Measurements from ENCODE around the gene ZNF620.

ZNF620 gene

GRCh38 chr3:40464339-40465110 is 41.3 kb upstream of the ZNF620 start:
- no peak for TF ChIP-seq ZNF488 (tag by site-specific recombination; IDR thresholded peaks at IDR 0.05)
- TF ChIP-seq ZNF324 (tag by site-specific recombination; IDR thresholded peaks at IDR 0.05) = no peak
- no peak for TF ChIP-seq ZNF140 (tag by site-specific recombination; IDR thresholded peaks at IDR 0.05)
- no peak for TF ChIP-seq ZNF580 (tag by site-specific recombination; IDR thresholded peaks at IDR 0.05)
- no peak for TF ChIP-seq ZNF792 (tag by site-specific recombination; IDR thresholded peaks at IDR 0.05)
- no peak for TF ChIP-seq ZNF596 (tag by site-specific recombination; IDR thresholded peaks at IDR 0.05)
- TF ChIP-seq ZNF132 (tag by site-specific recombination; IDR thresholded peaks at IDR 0.05; ENCODE audit: borderline replicate concordance) = no peak
- no peak for TF ChIP-seq ZNF600 (tag by site-specific recombination; IDR thresholded peaks at IDR 0.05)
- TF ChIP-seq ZNF704 (tag by site-specific recombination; IDR thresholded peaks at IDR 0.05) = no peak
- no peak for TF ChIP-seq KLF7 (tag by site-specific recombination; IDR thresholded peaks at IDR 0.05; ENCODE audit: borderline replicate concordance)
- Histone ChIP-seq H3K9me3 (ENCODE audit: control insufficient read depth, insufficient read depth, low read depth, low read length) (no peaks in the 10 kb centered on the region), H3K27ac (ENCODE audit: extremely low read depth, low read depth, low read length) (no peak overlapping the region), H3K36me3 (ENCODE audit: control insufficient read depth in 2 of 2, insufficient read depth in 1 of 2, low read length in 2 of 2) (peaks cover 26 to 71% of the 10 kb centered on the region in 2 experiments; a peak in 2 of 3 replicates), H3K4me3 (ENCODE audit: low read depth, low read length) (no peak overlapping the region), H3K4me1 (ENCODE audit: control insufficient read depth, insufficient read depth, low read length) (no peaks in the 10 kb centered on the region)
- ChIA-PET POLR2A (interaction anchor here (0.8 to 0.9 kb wide), 2 partner anchors 12 kb away, joined by 3 to 4 read pairs; partner anchors contain the start of gene ZNF619), CTCF (no interaction called here)

- Histone ChIP-seq H3K36me3 (ENCODE audit: control insufficient read depth in 2 of 2, insufficient read depth in 1 of 2, low read length in 2 of 2) (peaks cover 22 to 65% of the 10 kb centered on the region in 2 experiments; a peak in 2 of 3 replicates), H3K4me1 (ENCODE audit: control insufficient read depth, insufficient read depth, low read length) (no peaks in the 10 kb centered on the region), H3K9me3 (ENCODE audit: control insufficient read depth, insufficient read depth, low read depth, low read length) (no peaks in the 10 kb centered on the region), H3K4me3 (ENCODE audit: low read depth, low read length) (no peak overlapping the region), H3K27ac (ENCODE audit: extremely low read depth, low read depth, low read length) (no peak overlapping the region)
- CTCF ChIA-PET = interaction anchor here (0.7 kb wide), 1 partner anchor 80 kb away, joined by 4 read pairs; no protein-coding TSS in a partner anchor
- TF ChIP-seq IKZF3 (tag by site-specific recombination; IDR thresholded peaks at IDR 0.05) = no peak
- no peak for TF ChIP-seq ZNF426 (tag by site-specific recombination; IDR thresholded peaks at IDR 0.05)
- TF ChIP-seq ZNF776 (tag by site-specific recombination; IDR thresholded peaks at IDR 0.05; ENCODE audit: borderline replicate concordance) = no peak
- TF ChIP-seq ZNF792 (tag by site-specific recombination; IDR thresholded peaks at IDR 0.05) = no peak
- no peak for TF ChIP-seq ZNF140 (tag by site-specific recombination; IDR thresholded peaks at IDR 0.05)
- no peak for TF ChIP-seq ZNF639 (tag by site-specific recombination; IDR thresholded peaks at IDR 0.05)
- TF ChIP-seq ZNF350 (tag by site-specific recombination; IDR thresholded peaks at IDR 0.05) = no peak
- TF ChIP-seq ZBTB10 (tag by site-specific recombination; IDR thresholded peaks at IDR 0.05) = no peak
- no peak for TF ChIP-seq ZBTB49 (tag by site-specific recombination; IDR thresholded peaks at IDR 0.05; ENCODE audit: low read depth)
- no peak for TF ChIP-seq ZNF529 (tag by site-specific recombination; IDR thresholded peaks at IDR 0.05; ENCODE audit: insufficient replicate concordance)
- TF ChIP-seq GFI1B (tag by site-specific recombination; IDR thresholded peaks at IDR 0.05) = no peak
- TF ChIP-seq MEIS1 (CRISPR knock-in tag; IDR thresholded peaks at IDR 0.05; ENCODE audit: borderline replicate concordance) = no peak
- no peak for TF ChIP-seq ZNF548 (tag by site-specific recombination; IDR thresholded peaks at IDR 0.05)
- POLR2A ChIA-PET = interaction anchor here (0.6 to 0.8 kb wide), 2 partner anchors 12 to 224 kb away, joined by 3 read pairs; partner anchors contain the start of gene ZNF619
These were observed 40.8 kb upstream of the ZNF620 start for GRCh38 chr3:40465111-40465407.

All from HEK293 (cell line).